Effector memory CD4-positive, alpha-beta T cell (primary cell): Measurements from ENCODE around the gene FIBCD1.

Experiments used
- DNase-seq, 3 donors: peaks; one replicate each; pipeline ENCODE4 v3.0.0-alpha.2; 2020
- H3K27ac ChIP-seq: 2 replicates; pipeline ENCODE4 v1.7.0; 2013; ENCODE audit warnings: mild to moderate bottlenecking, low read length, moderate library complexity; ENCODE audit not compliant: insufficient read depth, poor library complexity, severe bottlenecking
- H3K27me3 ChIP-seq: replicated peaks from 2 replicates; pipeline ENCODE4 v1.7.0; 2013; ENCODE audit warnings: mild to moderate bottlenecking, low read length; ENCODE audit not compliant: insufficient read depth, control insufficient read depth, poor library complexity, severe bottlenecking
- H3K36me3 ChIP-seq: 2 replicates; pipeline ENCODE4 v1.7.0; 2013; ENCODE audit warnings: mild to moderate bottlenecking, low read length, moderate library complexity; ENCODE audit not compliant: control insufficient read depth, insufficient read depth
- H3K4me1 ChIP-seq: 2 replicates; pipeline ENCODE4 v1.7.0; 2013; ENCODE audit warnings: low read length, mild to moderate bottlenecking; ENCODE audit not compliant: control insufficient read depth, insufficient read depth, poor library complexity, severe bottlenecking
- H3K4me3 ChIP-seq: 2 replicates; pipeline ENCODE4 v1.7.0; 2013; ENCODE audit warnings: low read length, low read depth, mild to moderate bottlenecking; ENCODE audit not compliant: insufficient read depth, poor library complexity, severe bottlenecking
- H3K9me3 ChIP-seq: 2 replicates; pipeline ENCODE4 v1.7.0; 2013; ENCODE audit warnings: mild to moderate bottlenecking, low read length, moderate library complexity; ENCODE audit not compliant: control insufficient read depth

FIBCD1 gene

DNA sequence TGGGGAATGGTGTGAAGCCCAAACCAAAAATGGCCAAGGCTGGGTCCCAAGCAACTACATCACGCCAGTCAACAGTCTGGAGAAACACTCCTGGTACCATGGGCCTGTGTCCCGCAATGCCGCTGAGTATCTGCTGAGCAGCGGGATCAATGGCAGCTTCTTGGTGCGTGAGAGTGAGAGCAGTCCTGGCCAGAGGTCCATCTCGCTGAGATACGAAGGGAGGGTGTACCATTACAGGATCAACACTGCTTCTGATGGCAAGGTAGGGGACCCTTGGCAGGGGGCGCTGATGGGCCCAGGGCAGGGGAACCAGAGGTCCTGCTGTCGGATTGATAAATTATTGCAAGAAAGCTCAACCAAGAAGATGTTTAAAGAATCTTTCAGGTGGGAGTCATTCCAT lies 84.2 kb downstream of the FIBCD1 start:
- no peak for DNase-seq
- H3K27ac ChIP-seq: no peak overlapping the region
- H3K4me3 ChIP-seq: no peak overlapping the region
- peaks cover 10% of the 10 kb centered on the region for H3K36me3 ChIP-seq
- no peaks in the 10 kb centered on the region for H3K9me3 ChIP-seq
- no peaks in the 10 kb centered on the region for H3K4me1 ChIP-seq
- H3K27me3 ChIP-seq: no peaks in the 10 kb centered on the region

GRCh38 chr9:130854092-130854491 lies 85.0 kb downstream of the FIBCD1 start:
- Histone ChIP-seq H3K27me3 (no peaks in the 10 kb centered on the region), H3K27ac (no peak overlapping the region), H3K4me3 (no peak overlapping the region), H3K36me3 (peaks cover 10% of the 10 kb centered on the region), H3K4me1 (no peaks in the 10 kb centered on the region), H3K9me3 (no peaks in the 10 kb centered on the region)
- DNase-seq: no peak

DNA sequence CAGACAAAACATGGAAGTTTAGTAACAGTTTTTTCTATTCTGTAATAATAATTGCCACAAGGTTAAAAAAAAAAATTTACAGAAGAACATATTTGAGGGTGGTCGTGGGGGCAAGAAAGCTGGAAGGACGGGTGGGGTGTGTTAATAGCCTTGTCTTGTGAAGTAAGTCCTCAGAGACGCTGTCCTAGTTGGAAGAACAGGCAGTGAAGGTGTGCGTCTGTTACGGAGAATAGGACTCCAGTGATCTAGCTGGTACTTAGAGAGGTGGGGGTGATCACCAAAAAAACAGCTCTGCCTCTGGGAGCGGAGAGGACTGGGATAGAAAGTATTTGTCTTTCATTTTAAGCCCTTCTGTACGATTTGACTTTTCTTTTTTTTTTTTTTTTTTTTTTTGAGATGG lies 86.2 kb downstream of the FIBCD1 start:
- no peaks in the 10 kb centered on the region for H3K27me3 ChIP-seq
- H3K27ac ChIP-seq: no peak overlapping the region
- H3K4me3 ChIP-seq: no peak overlapping the region
- DNase-seq: no peak
- H3K4me1 ChIP-seq: no peaks in the 10 kb centered on the region
- H3K36me3 ChIP-seq: peaks cover 10% of the 10 kb centered on the region
- no peaks in the 10 kb centered on the region for H3K9me3 ChIP-seq
